Measurements from ENCODE around the gene BNIP3. TPM values are rescaled to one million over a fixed set of nuclear protein-coding genes. Genes with fewer than 3 reads are reported as not detected.

Gene BNIP3
- total RNA-seq, 1 donor from 2014 or later: 84.0 TPM

DNA sequence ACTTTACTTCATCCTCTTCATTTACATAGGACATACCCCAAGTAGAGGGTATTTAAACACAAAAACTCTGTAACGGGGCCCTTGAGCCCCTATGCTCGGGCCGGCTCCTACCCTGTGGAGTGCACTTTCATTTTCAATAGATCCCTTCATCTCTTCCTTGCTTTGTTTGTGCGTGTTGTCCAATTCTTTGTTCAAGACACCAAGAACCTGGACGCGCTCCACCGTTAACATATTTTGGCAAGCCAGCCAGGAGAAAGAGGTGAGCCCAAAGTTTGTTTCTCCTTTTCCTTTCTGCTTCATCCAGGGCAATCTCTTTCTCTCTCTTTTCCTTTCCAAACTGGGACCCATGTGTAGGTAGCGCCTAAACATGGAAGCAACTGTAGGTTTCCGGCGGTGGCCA lies 26.0 kb upstream of the BNIP3 start:
- Histone ChIP-seq H3K27me3 (ENCODE audit: control insufficient read depth, insufficient read depth, low read length) (no peaks in the 10 kb centered on the region), H3K36me3 (ENCODE audit: control insufficient read depth, insufficient read depth, low read length) (no peaks in the 10 kb centered on the region), H3K4me3 (ENCODE audit: low read depth, low read length) (no peak overlapping the region)
- no peak for FAIRE-seq
- TF ChIP-seq CTCF (IDR thresholded peaks at IDR 0.05; ENCODE audit: insufficient read depth, low read length, severe bottlenecking): no peak
- DNase-seq (ENCODE audit: low read depth): no peak

GRCh38 chr10:132006966-132007365 lies 25.2 kb upstream of the BNIP3 start:
- FAIRE-seq (no peak), DNase-seq (ENCODE audit: low read depth) (no peak)
- Histone ChIP-seq H3K4me3 (ENCODE audit: low read depth, low read length) (no peak overlapping the region), H3K36me3 (ENCODE audit: control insufficient read depth, insufficient read depth, low read length) (no peaks in the 10 kb centered on the region), H3K27me3 (ENCODE audit: control insufficient read depth, insufficient read depth, low read length) (no peaks in the 10 kb centered on the region)
- no peak for TF ChIP-seq CTCF (IDR thresholded peaks at IDR 0.05; ENCODE audit: insufficient read depth, low read length, severe bottlenecking)

DNA sequence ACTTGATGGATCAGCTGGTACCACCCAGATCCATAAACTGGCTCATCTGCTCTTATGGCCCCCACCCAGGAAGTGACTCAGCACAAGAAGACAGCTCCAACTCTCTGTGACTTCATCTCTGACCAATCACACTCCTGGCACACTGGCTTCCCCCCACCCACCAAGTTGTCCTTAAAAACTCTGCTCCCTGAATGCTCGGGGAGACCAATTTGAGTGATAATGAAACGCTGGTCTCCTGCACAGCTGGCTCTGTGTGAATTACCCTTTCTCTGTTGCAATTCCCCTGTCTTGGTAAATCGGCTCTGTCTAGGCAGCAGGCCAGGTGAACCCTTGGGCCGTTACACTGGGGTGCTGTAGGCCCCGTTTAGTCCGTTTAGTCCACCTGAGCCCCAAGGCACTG lies 23.4 kb upstream of the BNIP3 start:
- no peaks in the 10 kb centered on the region for H3K36me3 ChIP-seq (ENCODE audit: control insufficient read depth, insufficient read depth, low read length)
- FAIRE-seq (no peak), DNase-seq (ENCODE audit: low read depth) (no peak)
- H3K4me3 ChIP-seq (ENCODE audit: low read depth, low read length): no peak overlapping the region
- TF ChIP-seq CTCF (IDR thresholded peaks at IDR 0.05; ENCODE audit: insufficient read depth, low read length, severe bottlenecking): no peak
- no peaks in the 10 kb centered on the region for H3K27me3 ChIP-seq (ENCODE audit: control insufficient read depth, insufficient read depth, low read length)

GRCh38 chr10:132004052-132004451 lies 22.3 kb upstream of the BNIP3 start:
- no peak overlapping the region for H3K4me3 ChIP-seq (ENCODE audit: low read depth, low read length)
- TF ChIP-seq CTCF (IDR thresholded peaks at IDR 0.05; ENCODE audit: insufficient read depth, low read length, severe bottlenecking): no peak
- H3K36me3 ChIP-seq (ENCODE audit: control insufficient read depth, insufficient read depth, low read length): no peaks in the 10 kb centered on the region
- DNase-seq (ENCODE audit: low read depth) (no peak), FAIRE-seq (no peak)
- H3K27me3 ChIP-seq (ENCODE audit: control insufficient read depth, insufficient read depth, low read length): no peaks in the 10 kb centered on the region

DNA sequence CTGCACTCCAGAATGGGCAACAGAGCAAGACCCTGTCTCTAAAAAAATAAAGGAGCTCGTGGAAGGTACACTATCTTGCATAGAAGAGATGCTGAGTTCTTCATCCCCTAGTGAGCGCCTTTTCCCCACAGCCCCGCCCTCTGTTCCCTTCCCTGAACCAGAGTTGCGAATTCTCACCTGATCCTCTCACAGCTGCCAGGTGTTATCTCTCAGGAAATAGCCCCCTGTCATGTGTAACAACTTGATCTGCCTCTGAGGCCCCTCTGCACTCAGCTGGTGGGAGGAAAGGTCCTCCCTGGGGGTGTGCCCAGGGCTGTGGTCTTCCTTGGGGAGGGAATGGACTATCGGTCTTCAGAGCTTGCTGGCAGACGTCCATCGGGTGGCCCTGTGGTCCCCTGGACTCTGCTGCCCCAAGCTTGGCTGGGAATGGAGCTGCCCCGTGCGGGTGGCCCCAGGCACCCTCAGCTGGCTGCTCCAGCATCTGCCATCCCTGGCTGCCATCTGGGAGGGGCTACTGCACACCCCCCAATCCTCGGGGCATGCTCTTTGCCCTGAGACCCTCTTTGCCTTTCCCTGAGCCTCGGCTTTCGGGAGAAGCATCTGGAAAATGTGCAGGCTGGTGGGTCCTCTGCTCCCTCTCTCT lies 21.7 kb upstream of the BNIP3 start:
- Histone ChIP-seq H3K27me3 (ENCODE audit: control insufficient read depth, insufficient read depth, low read length) (no peaks in the 10 kb centered on the region), H3K4me3 (ENCODE audit: low read depth, low read length) (no peak overlapping the region), H3K36me3 (ENCODE audit: control insufficient read depth, insufficient read depth, low read length) (no peaks in the 10 kb centered on the region)
- FAIRE-seq (no peak), DNase-seq (ENCODE audit: low read depth) (no peak)
- TF ChIP-seq CTCF (IDR thresholded peaks at IDR 0.05; ENCODE audit: insufficient read depth, low read length, severe bottlenecking): no peak

- no peaks in the 10 kb centered on the region for H3K27me3 ChIP-seq (ENCODE audit: control insufficient read depth, insufficient read depth, low read length)
- no peak for DNase-seq (ENCODE audit: low read depth)
- H3K4me3 ChIP-seq (ENCODE audit: low read depth, low read length): no peak overlapping the region
- FAIRE-seq: no peak
- TF ChIP-seq CTCF (IDR thresholded peaks at IDR 0.05; ENCODE audit: insufficient read depth, low read length, severe bottlenecking): no peak
- H3K36me3 ChIP-seq (ENCODE audit: control insufficient read depth, insufficient read depth, low read length): no peaks in the 10 kb centered on the region
These were observed 20.3 kb upstream of the BNIP3 start for GRCh38 chr10:132002004-132002403.

Measured in bronchial epithelial cell (primary cell).